ENCODE data around the gene ZBTB16. TPM values are rescaled to one million over a fixed set of nuclear protein-coding genes. Genes with fewer than 3 reads are reported as not detected.

The ZBTB16 gene
- total RNA-seq, 1 experiment from 2014 or later: 0.21 TPM

GRCh38 chr11:114105611-114106010, 46.1 kb downstream of the ZBTB16 start:
- Histone ChIP-seq H3K9me3 (ENCODE audit: control insufficient read depth, insufficient read depth, low read depth, low read length) (no peaks in the 10 kb centered on the region), H3K4me3 (ENCODE audit: low read depth in 2 of 2, low read length in 2 of 2) (no peak overlapping the region), H3K27ac (ENCODE audit: low read length) (no peak overlapping the region), H3K4me1 (ENCODE audit: control insufficient read depth, insufficient read depth, low read length) (no peaks in the 10 kb centered on the region), H3K36me3 (ENCODE audit: control insufficient read depth, insufficient read depth, low read length) (no peaks in the 10 kb centered on the region), H3K27me3 (ENCODE audit: control insufficient read depth, insufficient read depth, low read length) (peaks cover 27% of the 10 kb centered on the region)
- intact Hi-C loops (cut with micrococcal nuclease; ENCODE audit: unreplicated experiment): no loop called here
- ChIA-PET CTCF (no interaction called here), POLR2A (no interaction called here)
- TF ChIP-seq SIN3A (IDR thresholded peaks at IDR 0.05; ENCODE audit: borderline replicate concordance, insufficient read depth, low read depth, low read length): no peak
- TF ChIP-seq POLR2AphosphoS5 (IDR thresholded peaks at IDR 0.05; ENCODE audit: low read depth, low read length): no peak
- TF ChIP-seq, protein P1, sequence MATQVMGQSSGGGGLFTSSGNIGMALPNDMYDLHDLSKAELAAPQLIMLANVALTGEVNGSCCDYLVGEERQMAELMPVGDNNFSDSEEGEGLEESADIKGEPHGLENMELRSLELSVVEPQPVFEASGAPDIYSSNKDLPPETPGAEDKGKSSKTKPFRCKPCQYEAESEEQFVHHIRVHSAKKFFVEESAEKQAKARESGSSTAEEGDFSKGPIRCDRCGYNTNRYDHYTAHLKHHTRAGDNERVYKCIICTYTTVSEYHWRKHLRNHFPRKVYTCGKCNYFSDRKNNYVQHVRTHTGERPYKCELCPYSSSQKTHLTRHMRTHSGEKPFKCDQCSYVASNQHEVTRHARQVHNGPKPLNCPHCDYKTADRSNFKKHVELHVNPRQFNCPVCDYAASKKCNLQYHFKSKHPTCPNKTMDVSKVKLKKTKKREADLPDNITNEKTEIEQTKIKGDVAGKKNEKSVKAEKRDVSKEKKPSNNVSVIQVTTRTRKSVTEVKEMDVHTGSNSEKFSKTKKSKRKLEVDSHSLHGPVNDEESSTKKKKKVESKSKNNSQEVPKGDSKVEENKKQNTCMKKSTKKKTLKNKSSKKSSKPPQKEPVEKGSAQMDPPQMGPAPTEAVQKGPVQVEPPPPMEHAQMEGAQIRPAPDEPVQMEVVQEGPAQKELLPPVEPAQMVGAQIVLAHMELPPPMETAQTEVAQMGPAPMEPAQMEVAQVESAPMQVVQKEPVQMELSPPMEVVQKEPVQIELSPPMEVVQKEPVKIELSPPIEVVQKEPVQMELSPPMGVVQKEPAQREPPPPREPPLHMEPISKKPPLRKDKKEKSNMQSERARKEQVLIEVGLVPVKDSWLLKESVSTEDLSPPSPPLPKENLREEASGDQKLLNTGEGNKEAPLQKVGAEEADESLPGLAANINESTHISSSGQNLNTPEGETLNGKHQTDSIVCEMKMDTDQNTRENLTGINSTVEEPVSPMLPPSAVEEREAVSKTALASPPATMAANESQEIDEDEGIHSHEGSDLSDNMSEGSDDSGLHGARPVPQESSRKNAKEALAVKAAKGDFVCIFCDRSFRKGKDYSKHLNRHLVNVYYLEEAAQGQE (IDR thresholded peaks at IDR 0.05; ENCODE audit: insufficient read depth in 1 of 2, low read depth in 2 of 2, low read length in 1 of 2): no peak
- TF ChIP-seq, protein P2, sequence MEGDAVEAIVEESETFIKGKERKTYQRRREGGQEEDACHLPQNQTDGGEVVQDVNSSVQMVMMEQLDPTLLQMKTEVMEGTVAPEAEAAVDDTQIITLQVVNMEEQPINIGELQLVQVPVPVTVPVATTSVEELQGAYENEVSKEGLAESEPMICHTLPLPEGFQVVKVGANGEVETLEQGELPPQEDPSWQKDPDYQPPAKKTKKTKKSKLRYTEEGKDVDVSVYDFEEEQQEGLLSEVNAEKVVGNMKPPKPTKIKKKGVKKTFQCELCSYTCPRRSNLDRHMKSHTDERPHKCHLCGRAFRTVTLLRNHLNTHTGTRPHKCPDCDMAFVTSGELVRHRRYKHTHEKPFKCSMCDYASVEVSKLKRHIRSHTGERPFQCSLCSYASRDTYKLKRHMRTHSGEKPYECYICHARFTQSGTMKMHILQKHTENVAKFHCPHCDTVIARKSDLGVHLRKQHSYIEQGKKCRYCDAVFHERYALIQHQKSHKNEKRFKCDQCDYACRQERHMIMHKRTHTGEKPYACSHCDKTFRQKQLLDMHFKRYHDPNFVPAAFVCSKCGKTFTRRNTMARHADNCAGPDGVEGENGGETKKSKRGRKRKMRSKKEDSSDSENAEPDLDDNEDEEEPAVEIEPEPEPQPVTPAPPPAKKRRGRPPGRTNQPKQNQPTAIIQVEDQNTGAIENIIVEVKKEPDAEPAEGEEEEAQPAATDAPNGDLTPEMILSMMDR (IDR thresholded peaks at IDR 0.05): no peak
- no peak for TF ChIP-seq TCF7L2 (IDR thresholded peaks at IDR 0.05; ENCODE audit: low read depth, low read length)
- ATAC-seq (no peak), DNase-seq (ENCODE audit: low read depth, low spot score) (no peak)
- BruUV-seq (replicated peaks): no TSS peak
- in situ Hi-C loops (cut with HindIII; ENCODE audit: low pct_unique_long_range_greater_than_20kb, low sequenced_read_pairs): no loop called here

DNA sequence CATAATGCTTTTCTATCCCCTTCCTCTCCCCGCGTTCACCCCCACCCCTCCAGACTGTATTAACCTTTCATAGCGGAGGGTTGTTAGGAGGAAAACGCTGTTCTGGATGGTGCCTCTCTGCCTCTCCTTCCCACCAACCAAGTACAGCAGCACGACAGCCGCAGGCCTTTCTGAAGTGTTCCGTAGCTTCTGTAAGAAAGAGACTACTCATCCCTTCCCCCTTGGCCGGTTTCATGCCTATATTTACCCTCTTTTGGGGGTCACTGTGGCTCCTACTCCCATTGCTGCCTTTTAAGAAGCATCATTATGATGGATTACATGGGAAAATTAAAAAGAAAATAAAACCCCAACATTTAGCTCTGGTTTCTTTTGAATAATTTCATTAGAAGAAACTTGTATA, 46.5 kb downstream of the ZBTB16 start:
- BruUV-seq (replicated peaks): no TSS peak

More for the DNA sequence above, 46.5 kb downstream of the ZBTB16 start:
- ChIA-PET CTCF (no interaction called here), POLR2A (no interaction called here)
- peaks cover 29% of the 10 kb centered on the region for H3K27me3 ChIP-seq (ENCODE audit: control insufficient read depth, insufficient read depth, low read length)
- intact Hi-C loops (cut with micrococcal nuclease; ENCODE audit: unreplicated experiment): no loop called here
- no peaks in the 10 kb centered on the region for H3K36me3 ChIP-seq (ENCODE audit: control insufficient read depth, insufficient read depth, low read length)
- no peak for DNase-seq (ENCODE audit: low read depth, low spot score)
- H3K4me1 ChIP-seq (ENCODE audit: control insufficient read depth, insufficient read depth, low read length): no peaks in the 10 kb centered on the region
- H3K27ac ChIP-seq (ENCODE audit: low read length): no peak overlapping the region
- in situ Hi-C loops (cut with HindIII; ENCODE audit: low pct_unique_long_range_greater_than_20kb, low sequenced_read_pairs): no loop called here
- no peaks in the 10 kb centered on the region for H3K9me3 ChIP-seq (ENCODE audit: control insufficient read depth, insufficient read depth, low read depth, low read length)
- TF ChIP-seq, protein P2 (IDR thresholded peaks at IDR 0.05): no peak
- TF ChIP-seq, protein P1 (IDR thresholded peaks at IDR 0.05; ENCODE audit: insufficient read depth in 1 of 2, low read depth in 2 of 2, low read length in 1 of 2): no peak
- no peak overlapping the region for H3K4me3 ChIP-seq (ENCODE audit: low read depth in 2 of 2, low read length in 2 of 2)
- no peak for ATAC-seq

All from Panc1 (cell line).